NCI-H524 treated with DMSO at 0.1 percent for 48 hours (cell line): ENCODE data around the gene MINDY3.

Experiments
- DNase-seq: peaks from one replicate; lab custom pipeline; 2025; lab: John Stamatoyannopoulos, UW

The MINDY3 gene

GRCh38 chr10:15805395-15806058 is 54.8 kb downstream of the MINDY3 start:
- peak; percentile 1 for DNase-seq

- no peak for DNase-seq
Observed at GRCh38 chr10:15804109-15804508, 56.2 kb downstream of the MINDY3 start.

GRCh38 chr10:15802375-15802949 is 57.8 kb downstream of the MINDY3 start:
- DNase-seq, result no peak

GRCh38 chr10:15801641-15802040 is 58.7 kb downstream of the MINDY3 start:
- no peak for DNase-seq

GRCh38 chr10:15801147-15801546 is 59.2 kb downstream of the MINDY3 start:
- DNase-seq, result no peak

GRCh38 chr10:15797346-15797745 is 63.0 kb downstream of the MINDY3 start:
- no peak for DNase-seq

- no peak for DNase-seq
Observed at GRCh38 chr10:15796762-15797161, 63.5 kb downstream of the MINDY3 start.

GRCh38 chr10:15796098-15796759 is 64.1 kb downstream of the MINDY3 start:
- no peak for DNase-seq

GRCh38 chr10:15795036-15795792 is 65.1 kb downstream of the MINDY3 start:
- no peak for DNase-seq

GRCh38 chr10:15794569-15794968 is 65.7 kb downstream of the MINDY3 start:
- no peak for DNase-seq

GRCh38 chr10:15793664-15794063 is 66.6 kb downstream of the MINDY3 start:
- no peak for DNase-seq

GRCh38 chr10:15792777-15793176 is 67.5 kb downstream of the MINDY3 start:
- no peak for DNase-seq

GRCh38 chr10:15791816-15792524 is 68.3 kb downstream of the MINDY3 start:
- no peak for DNase-seq

- no peak for DNase-seq
Observed at GRCh38 chr10:15789793-15790525, 70.3 kb downstream of the MINDY3 start.

GRCh38 chr10:15787426-15787825 is 72.9 kb downstream of the MINDY3 start:
- DNase-seq, result no peak

GRCh38 chr10:15784662-15785300 is 75.5 kb downstream of the MINDY3 start:
- DNase-seq, result no peak

GRCh38 chr10:15783941-15784636 is 76.2 kb downstream of the MINDY3 start:
- no peak for DNase-seq

GRCh38 chr10:15782851-15783250 is 77.5 kb downstream of the MINDY3 start:
- DNase-seq, result no peak

GRCh38 chr10:15781381-15781960 is 78.8 kb downstream of the MINDY3 start:
- DNase-seq, result no peak
